Mucosa of descending colon (tissue), 3 donors: ENCODE results near the gene DPT. TPM values are rescaled to one million over a fixed set of nuclear protein-coding genes. Genes with fewer than 3 reads are reported as not detected.

Source experiments
- ATAC-seq: fragments of 200-7000 bp; cut with Tn5 transposase; one replicate; pipeline ENCODE4 v1.9.1; 2020; ENCODE audit warnings: mild to moderate bottlenecking, moderate library complexity
- DNase-seq, 3 donors: peaks; one replicate each; pipeline ENCODE4 v3.0.0-alpha.2; 2020
- H3K36me3 ChIP-seq: fragments of 200-600 bp; one replicate; pipeline ENCODE4 v1.8.0; 2021; ENCODE audit warnings: low read depth, mild to moderate bottlenecking
- H3K4me1 ChIP-seq: fragments of 200-600 bp; one replicate; pipeline ENCODE4 v1.8.0; 2021; ENCODE audit warnings: low read depth, mild to moderate bottlenecking
- H3K4me3 ChIP-seq: fragments of 200-600 bp; one replicate; pipeline ENCODE4 v1.8.0; 2021; ENCODE audit warnings: mild to moderate bottlenecking
- H3K9me3 ChIP-seq: fragments of 200-600 bp; one replicate; pipeline ENCODE4 v1.8.0; 2021; ENCODE audit warnings: mild to moderate bottlenecking
- CTCF ChIP-seq: fragments of 200-600 bp; IDR thresholded peaks from one replicate; pipeline ENCODE4 v1.8.0; 2022; ENCODE audit warnings: antibody characterized with exemption, mild to moderate bottlenecking
- intact Hi-C, 2 donors: fragments of 100-400 bp; cut with DNase I in 1 of 2; cut with micrococcal nuclease in 1 of 2; formaldehyde crosslinking; loops; one replicate each; pipeline versions ENCODE4 v1.11.0 to v1.11.1; 2022; cut with DNase I, micrococcal nuclease
- total RNA-seq, 3 donors: library from RNA; stranded (reverse); fragmentation: NEBNext Ultra II Directional in 2 of 3; extraction: Animal tissue kit (Norgen Biotek cat#: 25700) in 2 of 3; gene quantifications; one replicate each; pipeline versions ENCODE4 v1.2.1 to v1.2.4, GENCODE V29; 2021 to 2023
- donor health status: DM: no; HTN: no; CAD: no; lungs with moderate emphysema.
- donor health status: DM: no; HTN: no; CAD: no.
- donor health status: DM: no; HTN: yes; CAD: no.

Gene DPT
- total RNA-seq, 3 donors from 2014 or later: 4.8 to 277 (median 16.9) TPM

- ATAC-seq: no peak
- Histone ChIP-seq H3K36me3 (no peaks in the 10 kb centered on the region), H3K9me3 (no peaks in the 10 kb centered on the region), H3K4me3 (no peak overlapping the region), H3K4me1 (no peaks in the 10 kb centered on the region)
- intact Hi-C loops: no loop called here
- no peak for TF ChIP-seq CTCF
- no peak for DNase-seq
Measured at GRCh38 chr1:168671782-168672181, 57.2 kb downstream of the DPT start.

- intact Hi-C loops: no loop called here
- ATAC-seq (no peak), DNase-seq (no peak)
- TF ChIP-seq CTCF: no peak
- Histone ChIP-seq H3K36me3 (no peaks in the 10 kb centered on the region), H3K4me3 (no peak overlapping the region), H3K4me1 (peaks cover 3% of the 10 kb centered on the region), H3K9me3 (no peaks in the 10 kb centered on the region)
Measured at GRCh38 chr1:168665975-168666374, 63.0 kb downstream of the DPT start.

DNA sequence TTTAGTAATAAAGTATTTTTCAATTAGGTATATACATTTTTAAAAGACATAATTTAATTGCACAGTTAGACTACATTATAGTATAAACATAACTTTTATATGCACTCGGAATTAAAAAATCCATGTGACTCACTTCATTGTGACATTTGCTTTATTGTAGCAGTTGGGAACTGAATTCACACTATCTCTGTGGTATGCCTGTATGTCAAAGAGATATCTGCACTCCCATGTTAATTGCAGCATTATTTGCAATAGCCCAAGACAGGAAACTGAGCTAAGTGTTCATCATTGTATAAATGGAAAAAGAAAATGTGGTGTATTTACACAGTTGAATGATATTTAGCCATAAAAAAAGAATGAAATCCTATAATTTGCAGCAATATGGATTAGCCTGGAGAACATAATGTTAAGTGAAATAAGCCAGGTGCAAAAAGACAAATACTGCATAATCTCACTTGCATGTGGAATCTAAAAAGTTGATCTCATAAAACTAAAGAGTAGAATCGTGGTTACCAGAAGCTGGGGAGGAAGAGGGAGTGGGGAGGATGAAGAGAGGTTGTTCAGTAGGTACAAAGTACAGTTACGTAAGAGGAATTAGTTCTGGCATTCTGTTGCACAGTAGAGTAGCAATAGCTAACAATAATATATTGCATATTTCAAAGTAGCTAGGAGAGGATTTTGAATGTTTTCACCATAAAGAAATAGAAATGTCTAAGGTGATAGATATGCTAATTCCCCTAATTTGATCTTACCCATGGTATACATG lies 64.8 kb downstream of the DPT start:
- H3K36me3 ChIP-seq: no peaks in the 10 kb centered on the region
- peaks cover 3% of the 10 kb centered on the region for H3K4me1 ChIP-seq
- intact Hi-C loops: no loop called here
- no peak for TF ChIP-seq CTCF
- H3K4me3 ChIP-seq: no peak overlapping the region
- DNase-seq: peak in 1 of 3 donors; percentile 20
- peak; percentile 97 for ATAC-seq
- H3K9me3 ChIP-seq: no peaks in the 10 kb centered on the region

- H3K4me3 ChIP-seq: no peak overlapping the region
- intact Hi-C loops: no loop called here
- no peaks in the 10 kb centered on the region for H3K36me3 ChIP-seq
- no peak for ATAC-seq
- DNase-seq: no peak
- no peak for TF ChIP-seq CTCF
- no peaks in the 10 kb centered on the region for H3K4me1 ChIP-seq
- no peaks in the 10 kb centered on the region for H3K9me3 ChIP-seq
Measured at GRCh38 chr1:168656485-168656884, 72.5 kb downstream of the DPT start.

GRCh38 chr1:168654198-168654915 lies 74.6 kb downstream of the DPT start:
- no peaks in the 10 kb centered on the region for H3K9me3 ChIP-seq
- H3K4me3 ChIP-seq: no peak overlapping the region
- H3K4me1 ChIP-seq: no peaks in the 10 kb centered on the region
- DNase-seq (no peak), ATAC-seq (no peak)
- intact Hi-C loops: no loop called here
- TF ChIP-seq CTCF: no peak
- no peaks in the 10 kb centered on the region for H3K36me3 ChIP-seq
